ENCODE measurements around the gene APP.

APP gene

GRCh38 chr21:26125433-26126167 lies 45.0 kb downstream of the APP start:
- no peak for DNase-seq

- no peak for DNase-seq
Observed at GRCh38 chr21:26124896-26125295, 45.7 kb downstream of the APP start.

DNA sequence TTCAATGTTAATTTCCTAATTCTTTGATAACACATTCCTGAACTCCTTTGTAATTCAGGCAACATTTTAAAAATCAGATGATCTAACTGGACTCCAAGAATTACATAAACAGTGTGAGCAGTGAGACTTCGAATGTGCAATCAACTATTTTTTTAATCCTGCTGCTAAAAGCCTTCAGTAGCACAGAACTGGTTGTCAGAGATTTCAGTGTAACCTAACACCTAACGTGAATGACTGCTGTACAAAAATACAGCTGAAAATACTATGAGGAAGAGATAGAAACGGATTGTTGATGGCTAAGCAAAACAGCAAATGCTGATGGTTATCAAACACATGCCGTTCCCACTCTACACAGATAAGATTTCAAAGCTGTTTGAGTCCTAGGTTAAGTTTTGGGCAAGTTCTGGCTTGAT lies 46.1 kb downstream of the APP start:
- no peak for DNase-seq

DNA sequence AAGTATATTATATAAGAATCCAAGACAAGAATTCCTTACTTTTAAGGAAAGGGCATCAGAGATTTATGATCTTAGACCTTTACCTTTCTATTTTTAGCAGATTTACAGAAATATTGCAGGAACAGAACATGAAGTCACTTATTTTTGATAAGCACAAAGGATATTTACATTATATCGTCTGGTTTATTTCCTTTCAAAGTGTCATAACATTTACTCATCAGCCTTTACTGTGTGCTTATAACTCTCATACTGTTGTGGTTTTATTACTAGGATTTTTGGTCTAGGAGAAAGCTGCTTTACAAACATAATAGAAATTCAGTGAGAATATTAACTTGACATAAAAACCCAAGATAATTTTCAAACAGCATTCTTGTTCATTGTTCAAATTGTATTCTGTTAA lies 47.6 kb downstream of the APP start:
- DNase-seq, result no peak

DNA sequence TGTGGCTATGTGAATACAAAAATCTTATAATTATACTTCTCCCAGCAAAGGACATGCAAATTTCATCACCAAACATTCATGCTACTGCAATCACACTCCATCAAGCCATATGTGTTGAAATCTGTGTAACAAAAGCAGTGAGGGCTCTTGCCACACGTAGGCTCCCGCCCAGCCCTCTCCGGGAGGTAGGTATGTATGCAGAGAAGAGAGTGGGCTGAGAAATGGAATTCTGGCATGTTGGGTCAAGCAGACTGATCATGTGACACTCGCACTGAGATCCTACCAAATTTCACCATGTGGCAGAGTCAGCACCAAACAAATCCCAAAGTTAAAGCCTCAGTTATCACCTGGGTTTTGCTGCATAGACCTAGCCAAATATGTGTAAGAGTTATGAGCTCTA lies 49.7 kb downstream of the APP start:
- DNase-seq, result no peak

GRCh38 chr21:26119906-26120305 lies 50.7 kb downstream of the APP start:
- no peak for DNase-seq

DNA sequence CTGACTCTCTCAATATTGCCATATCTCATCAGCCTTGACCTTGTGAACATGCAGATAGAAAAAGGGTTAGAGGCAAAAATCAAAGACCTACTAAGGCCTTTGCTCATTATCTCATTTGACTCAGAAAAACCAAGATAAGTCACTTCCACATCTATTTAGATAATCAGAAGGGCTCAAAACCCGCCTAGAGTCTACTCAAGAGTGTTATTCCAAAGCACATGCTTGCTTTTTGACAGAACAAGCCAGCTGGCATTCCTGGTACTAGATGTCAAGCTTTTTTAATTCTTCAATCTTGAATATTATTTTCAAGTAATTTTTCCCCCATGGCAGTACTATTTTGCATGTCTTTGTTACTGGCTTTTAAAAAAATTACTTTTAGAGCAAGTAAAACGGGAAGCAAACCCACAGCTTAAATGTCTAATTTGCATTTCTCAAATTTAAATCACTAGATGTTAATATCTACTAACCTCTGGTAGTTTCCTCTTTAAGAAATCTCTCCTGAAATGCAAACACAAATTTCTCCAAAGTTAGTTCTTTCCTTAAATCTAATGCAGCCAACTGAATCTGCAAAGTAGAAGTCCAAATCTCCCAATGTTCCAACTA lies 51.5 kb downstream of the APP start:
- DNase-seq, result no peak

DNA sequence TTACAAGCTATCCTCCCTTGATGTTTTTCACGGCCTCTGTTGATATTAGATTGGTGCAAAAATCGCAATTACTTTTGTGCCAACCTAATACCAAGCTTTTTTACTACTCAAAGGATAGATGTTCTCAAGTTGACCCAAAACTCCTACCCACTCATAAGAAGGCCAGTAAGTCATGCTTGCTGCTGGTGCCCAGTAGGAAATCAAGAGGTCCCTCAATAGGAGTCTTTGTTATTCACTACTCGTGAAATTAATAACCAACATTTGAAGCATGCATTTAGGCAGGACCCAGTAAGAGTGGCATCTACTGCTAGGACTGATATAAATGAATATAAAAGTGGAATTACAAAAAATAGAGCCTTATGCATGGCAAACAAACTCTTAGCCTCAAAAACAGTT lies 52.6 kb downstream of the APP start:
- DNase-seq, result no peak

- no peak for DNase-seq
Observed at GRCh38 chr21:26117324-26117971, 53.1 kb downstream of the APP start.

- DNase-seq, result no peak
Observed at GRCh38 chr21:26116456-26117011, 54.0 kb downstream of the APP start.

DNA sequence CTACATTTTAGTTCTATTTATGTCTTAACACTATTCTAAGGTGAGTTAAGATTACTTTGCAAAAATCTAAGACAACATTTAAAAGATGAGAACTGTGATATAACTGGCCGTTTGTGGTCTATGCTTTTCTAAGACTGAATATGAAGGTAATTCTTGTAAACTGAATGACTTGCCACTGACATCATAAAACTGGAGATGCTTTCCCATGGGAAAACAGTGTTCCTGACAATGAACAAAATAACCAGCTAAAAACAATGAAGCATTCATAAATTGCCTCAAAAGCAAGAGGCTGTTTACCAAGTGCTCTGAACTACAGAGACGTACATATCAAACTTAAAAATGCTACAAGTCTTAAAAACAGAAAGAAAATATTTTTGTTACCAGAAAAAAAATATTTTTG lies 54.7 kb downstream of the APP start:
- DNase-seq, result no peak

- DNase-seq, result no peak
Observed at GRCh38 chr21:26115305-26115704, 55.3 kb downstream of the APP start.

DNA sequence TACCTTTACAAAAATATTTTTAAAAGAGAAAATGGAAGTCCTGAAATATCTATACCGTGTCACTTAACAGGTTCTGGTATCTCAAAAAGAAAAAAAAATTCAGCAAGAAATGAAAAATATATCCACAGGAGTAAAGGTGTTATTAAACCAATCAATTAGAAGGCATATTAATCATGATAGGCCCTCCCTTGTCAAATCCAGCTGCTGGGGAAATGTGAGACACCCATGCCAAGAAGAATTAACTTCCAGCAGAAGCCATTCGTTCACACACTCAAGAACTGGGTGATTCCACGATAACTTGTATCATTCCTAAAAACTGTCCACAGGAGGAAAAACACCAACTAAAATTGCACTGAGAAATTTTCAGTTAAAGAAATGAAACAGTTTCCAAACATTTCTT lies 57.6 kb downstream of the APP start:
- DNase-seq, result no peak

DNA sequence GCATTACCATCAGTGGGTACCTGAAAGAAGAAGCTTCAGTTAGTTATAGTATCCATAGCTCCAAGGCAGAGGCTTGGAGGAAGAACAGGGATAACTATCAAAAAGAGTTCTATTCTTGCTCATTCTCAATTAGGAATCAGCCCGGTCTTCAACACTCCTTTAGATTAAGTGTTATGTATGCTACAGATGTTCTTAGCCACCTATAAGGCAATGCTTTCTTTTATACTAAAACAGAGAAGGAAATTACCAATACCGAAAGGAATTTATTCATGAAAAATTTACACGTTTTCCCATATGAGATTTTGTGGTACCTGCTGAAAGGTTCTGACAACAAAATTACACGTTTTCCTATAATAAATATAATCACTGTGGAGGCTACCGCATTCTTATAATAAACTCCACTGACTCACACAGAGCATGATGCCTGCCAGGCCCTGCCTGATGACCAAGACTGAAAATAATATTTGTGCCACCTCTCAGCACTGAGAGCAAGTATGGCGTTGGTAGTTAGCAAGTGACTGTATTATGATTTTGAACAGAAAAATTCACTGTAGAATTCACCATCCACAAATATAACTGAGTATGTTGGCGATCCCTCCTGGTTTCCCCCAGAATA lies 58.3 kb downstream of the APP start:
- DNase-seq, result no peak

DNA sequence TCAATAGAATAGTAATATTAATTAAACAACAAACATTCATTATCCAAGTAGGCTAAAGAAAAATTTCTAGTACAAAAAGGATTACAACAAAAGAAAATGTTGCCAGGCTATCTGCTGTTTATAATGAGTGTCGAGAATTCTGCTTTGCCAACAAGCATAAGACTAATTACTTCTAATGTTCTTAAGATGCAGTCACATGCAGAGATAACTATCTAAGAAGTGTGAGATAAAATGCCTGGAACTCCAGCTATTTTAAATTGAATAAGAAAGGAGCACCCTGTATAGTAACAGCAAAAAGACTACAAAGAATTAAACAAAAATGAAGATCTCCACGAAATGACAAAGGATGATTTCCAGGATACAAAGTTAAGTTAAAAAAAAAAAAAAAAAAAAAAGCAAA lies 59.9 kb downstream of the APP start:
- no peak for DNase-seq

DNA sequence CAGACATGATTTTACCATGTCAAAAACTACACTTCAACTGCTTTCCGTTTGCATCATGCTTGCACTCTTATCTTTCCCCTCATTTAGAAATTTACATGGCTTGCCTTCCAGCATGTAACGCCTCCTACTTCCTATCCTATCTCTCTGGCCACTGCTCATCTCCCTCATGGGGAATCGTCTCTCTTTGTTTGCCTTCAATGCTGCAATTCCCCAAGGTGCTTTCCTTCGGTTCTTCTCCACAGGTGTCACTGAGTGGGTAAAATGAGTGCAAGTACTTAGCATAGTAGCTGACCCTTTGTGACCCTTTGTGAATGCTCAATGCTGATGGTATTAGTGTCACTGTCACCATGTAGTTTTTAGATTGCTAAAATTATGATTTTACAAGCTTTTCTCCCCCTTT lies 63.1 kb downstream of the APP start:
- no peak for DNase-seq

DNA sequence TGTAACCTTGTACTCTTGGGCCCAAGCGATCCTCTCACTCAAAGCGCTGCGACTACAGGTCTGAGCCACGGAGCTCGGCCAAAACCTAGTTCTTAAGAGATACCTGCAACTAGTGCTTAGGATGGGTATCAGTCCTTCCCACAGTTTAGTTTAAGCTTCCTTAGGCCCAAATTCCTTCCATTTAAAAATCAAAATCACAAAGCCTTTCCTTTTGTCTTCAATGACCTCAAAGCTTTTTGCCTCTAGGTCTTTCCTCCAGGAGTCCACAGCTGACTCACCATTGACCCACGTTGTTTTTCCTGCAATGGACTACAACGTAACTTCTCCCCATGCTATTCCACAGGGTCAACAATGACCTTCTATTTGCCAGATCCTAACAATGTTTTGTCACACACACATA lies 64.0 kb downstream of the APP start:
- no peak for DNase-seq

DNA sequence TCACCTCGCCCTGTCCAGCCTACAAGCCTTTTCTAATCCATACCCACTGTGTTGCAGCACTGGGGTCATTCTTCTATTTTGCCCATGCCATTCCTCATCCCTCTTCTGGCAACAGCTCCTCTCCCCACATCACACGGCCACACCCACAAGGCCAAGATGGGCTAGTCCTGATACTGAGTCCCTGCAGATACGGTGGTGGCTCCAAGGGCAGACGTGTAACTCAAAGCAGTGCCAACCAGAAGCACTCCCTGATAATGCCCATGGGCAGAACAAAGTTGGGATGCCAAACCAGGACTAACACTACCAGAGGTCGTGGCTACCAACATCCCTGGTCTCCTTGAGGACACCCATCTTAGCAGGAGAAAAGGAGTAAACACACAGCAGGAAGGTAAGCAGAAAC lies 64.8 kb downstream of the APP start:
- DNase-seq, result no peak

GRCh38 chr21:26100573-26100972 lies 70.0 kb downstream of the APP start:
- no peak for DNase-seq

DNA sequence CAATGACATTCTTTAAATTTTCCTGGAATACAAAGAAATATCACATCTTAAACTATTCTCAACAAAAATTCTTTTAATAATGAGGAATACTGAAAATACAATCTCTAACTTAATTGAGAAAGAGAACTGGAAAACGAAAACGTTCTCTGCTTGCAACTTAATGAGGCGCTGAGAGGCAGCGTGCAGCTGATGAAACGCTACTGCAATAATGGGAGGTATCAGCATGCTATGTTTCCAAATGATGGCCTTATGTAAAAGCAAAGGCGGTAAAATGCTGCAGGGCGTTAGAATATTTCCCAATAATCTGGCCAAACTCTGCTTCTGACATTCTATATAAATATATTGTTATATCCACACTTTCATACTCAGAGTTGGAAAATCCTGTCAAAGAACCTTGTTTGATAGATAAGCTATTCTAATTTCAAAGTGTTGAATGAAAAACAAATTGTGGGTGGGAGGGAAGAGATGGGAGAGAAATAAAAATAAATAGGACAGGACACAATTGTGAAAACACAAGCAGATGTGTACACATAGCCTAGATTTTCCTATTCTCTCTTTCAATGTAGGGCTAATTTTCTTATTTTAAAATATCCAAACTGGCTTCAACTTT lies 70.9 kb downstream of the APP start:
- DNase-seq, result no peak

- no peak for DNase-seq
Observed at GRCh38 chr21:26098772-26099397, 71.7 kb downstream of the APP start.

GRCh38 chr21:26097475-26097874 lies 73.1 kb downstream of the APP start:
- DNase-seq, result no peak
